CD4-positive, alpha-beta T cell treated with Interleukin-10 for 1 hour (primary cell): ENCODE measurements around the gene EOLA2.
"Not testable (repeated sequence)": the region's sequence is repeated elsewhere in the genome, so short reads cannot be mapped to it uniquely, and the experiment has no call there.

ENCODE experiments used
- DNase-seq: peaks from one replicate; pipeline ENCODE4 v3.0.0-alpha.2; 2020

The EOLA2 gene

GRCh38 chrX:149932150-149932549 is 6.1 kb downstream of the EOLA2 start:
- not testable (repeated sequence) for DNase-seq

GRCh38 chrX:149931355-149931754 is 6.9 kb downstream of the EOLA2 start:
- not testable (repeated sequence) for DNase-seq

GRCh38 chrX:149929400-149929799 is 8.9 kb downstream of the EOLA2 start, which contains the start of gene HSFX4:
TSS of gene HSFX4 (plus strand) at chrX:149929573. CDS start at chrX:149929645, 72 bp downstream.
- not testable (repeated sequence) for DNase-seq

GRCh38 chrX:149928635-149929034 is 9.7 kb downstream of the EOLA2 start:
- not testable (repeated sequence) for DNase-seq

- not testable (repeated sequence) for DNase-seq
These were observed 10.4 kb downstream of the EOLA2 start for GRCh38 chrX:149927964-149928258.

GRCh38 chrX:149927245-149927963 is 10.9 kb downstream of the EOLA2 start:
- DNase-seq: not testable (repeated sequence)

GRCh38 chrX:149924434-149924833 is 13.9 kb downstream of the EOLA2 start:
- not testable (repeated sequence) for DNase-seq

- not testable (repeated sequence) for DNase-seq
These were observed 14.5 kb downstream of the EOLA2 start for GRCh38 chrX:149923836-149924235.

GRCh38 chrX:149916745-149917392 is 21.4 kb downstream of the EOLA2 start:
- DNase-seq: peak; percentile 12

GRCh38 chrX:149910178-149910695 is 28.1 kb downstream of the EOLA2 start:
- no peak for DNase-seq

- no peak for DNase-seq
These were observed 28.7 kb downstream of the EOLA2 start for GRCh38 chrX:149909324-149910177.

- no peak for DNase-seq
These were observed 29.6 kb downstream of the EOLA2 start for GRCh38 chrX:149908727-149909126.

GRCh38 chrX:149908308-149908707 is 30.0 kb downstream of the EOLA2 start:
- no peak for DNase-seq

GRCh38 chrX:149903889-149904748 is 34.2 kb downstream of the EOLA2 start:
- no peak for DNase-seq

GRCh38 chrX:149898554-149898953 is 39.7 kb downstream of the EOLA2 start:
- DNase-seq: no peak

GRCh38 chrX:149890828-149891227 is 47.5 kb downstream of the EOLA2 start:
- DNase-seq: not testable (repeated sequence)
